Dedifferentiated amniotic fluid mesenchymal stem cell (primary cell): Measurements from ENCODE around the gene SSR3.
"Not testable (repeated sequence)": the region's sequence is repeated elsewhere in the genome, so short reads cannot be mapped to it uniquely, and the experiment has no call there.

ENCODE experiments used
- DNase-seq: peaks from one replicate; pipeline ENCODE4 v3.0.0-alpha.2; 2016; ENCODE audit errors: extremely low spot score

SSR3 gene

DNA sequence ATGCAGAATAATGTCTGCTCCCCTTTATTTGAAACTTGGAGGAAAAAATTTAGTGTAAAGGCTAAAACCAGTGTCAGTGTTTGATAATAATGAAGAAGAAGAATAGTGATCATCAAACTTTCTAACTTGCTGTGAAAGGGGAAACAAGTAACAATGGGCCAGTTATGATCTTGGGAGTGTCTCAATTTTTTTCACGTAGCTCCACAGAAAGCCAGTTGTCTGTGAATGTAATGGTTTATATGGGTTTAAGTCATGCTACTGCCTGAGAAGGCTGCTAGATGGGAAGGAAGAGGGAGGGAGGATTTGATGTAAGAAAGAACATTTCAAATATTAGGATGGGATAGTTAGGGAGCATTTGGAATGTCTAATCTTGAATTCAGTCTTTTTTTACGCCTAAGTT is 21.1 kb upstream of the SSR3 start:
- no peak for DNase-seq

DNA sequence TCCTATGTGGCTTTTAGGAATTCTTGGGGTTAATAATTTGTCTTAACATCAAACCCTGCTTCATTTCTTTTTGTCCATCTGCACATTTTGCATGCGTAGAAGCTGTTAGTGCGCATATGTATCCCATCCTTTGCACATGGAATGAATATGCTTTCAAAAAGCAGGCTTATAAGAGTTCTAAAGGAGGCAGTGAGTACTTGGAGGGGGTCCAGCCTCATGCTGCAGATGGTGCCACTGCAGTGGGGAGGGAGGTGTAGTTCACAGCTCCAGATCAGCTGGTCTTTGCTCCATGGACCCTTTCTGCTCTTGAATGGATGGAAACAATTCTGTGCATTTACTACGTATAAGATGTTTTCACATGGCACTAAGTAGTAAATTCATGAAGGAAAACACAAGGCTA is 20.7 kb upstream of the SSR3 start:
- DNase-seq: no peak

DNA sequence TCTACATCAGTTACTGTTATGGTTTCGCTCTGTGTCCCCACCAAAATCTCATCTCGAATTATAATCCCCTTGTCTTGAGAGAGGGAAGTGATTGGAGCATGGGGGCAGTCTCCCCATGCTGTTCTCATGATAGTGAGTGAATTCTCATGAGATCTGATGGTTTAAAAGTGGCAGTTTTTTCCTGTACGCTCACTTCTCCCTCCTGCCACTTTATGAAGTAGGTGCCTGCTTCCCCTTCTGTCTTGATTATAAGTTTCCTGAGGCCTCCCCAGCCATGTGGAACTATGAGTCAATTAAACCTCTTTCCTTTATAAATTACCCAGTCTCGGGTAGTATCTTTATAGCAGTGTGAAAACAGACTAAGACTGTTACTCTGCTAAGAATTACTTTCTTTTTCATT is 15.0 kb upstream of the SSR3 start:
- not testable (repeated sequence) for DNase-seq

DNA sequence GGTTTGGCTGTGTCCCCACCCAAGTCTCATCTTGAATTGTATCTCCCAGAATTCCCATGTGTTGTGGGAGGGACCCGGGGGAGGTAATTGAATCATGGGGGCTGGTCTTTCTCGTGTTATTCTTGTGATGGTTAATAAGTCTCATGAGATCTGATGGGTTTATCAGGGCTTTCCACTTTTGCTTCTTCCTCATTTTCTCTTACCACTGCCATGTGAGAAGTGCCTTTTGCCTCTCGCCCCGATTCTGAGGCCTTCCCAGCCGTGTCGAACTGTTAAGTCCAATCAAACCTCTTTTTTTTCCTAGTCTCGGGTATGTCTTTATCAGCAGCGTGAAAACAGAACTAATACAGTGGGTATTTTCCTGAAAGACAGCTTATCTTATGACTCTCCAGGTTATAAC is 14.1 kb upstream of the SSR3 start:
- not testable (repeated sequence) for DNase-seq

DNA sequence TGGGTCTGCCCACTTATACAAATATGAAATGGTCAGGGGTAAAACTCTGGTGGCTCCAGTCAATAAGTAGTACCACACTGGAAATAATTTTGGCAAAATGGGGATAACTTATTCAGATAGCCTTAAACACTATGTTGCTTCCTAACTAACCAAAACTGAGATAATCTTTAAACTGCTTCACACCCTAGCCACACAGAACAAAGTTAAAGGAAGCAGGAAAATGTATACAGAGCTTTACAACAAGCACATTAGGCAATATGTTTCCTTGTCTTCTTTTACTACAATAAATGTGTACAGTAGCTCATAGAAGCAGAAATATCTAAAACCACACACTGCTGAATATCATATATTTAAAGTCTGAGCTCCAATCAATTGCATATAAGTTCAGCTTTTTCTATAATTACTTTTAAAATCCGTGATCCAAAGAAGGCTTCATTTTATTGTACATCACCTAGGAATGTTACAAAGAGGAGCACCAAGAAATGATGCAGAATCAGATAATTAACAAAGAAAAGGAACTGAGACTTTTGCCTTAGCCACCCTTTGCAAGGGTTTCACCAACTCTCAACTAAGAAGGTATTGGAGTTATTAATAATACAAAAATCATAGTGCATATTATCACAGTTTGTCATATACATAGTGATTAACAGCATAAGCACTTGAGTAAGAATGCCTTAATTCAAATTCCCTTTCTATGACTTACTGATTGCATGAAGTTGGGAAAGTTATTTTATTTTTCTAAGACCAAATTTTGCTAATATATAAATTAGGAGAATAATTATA is 9.2 kb upstream of the SSR3 start:
- no peak for DNase-seq

DNA sequence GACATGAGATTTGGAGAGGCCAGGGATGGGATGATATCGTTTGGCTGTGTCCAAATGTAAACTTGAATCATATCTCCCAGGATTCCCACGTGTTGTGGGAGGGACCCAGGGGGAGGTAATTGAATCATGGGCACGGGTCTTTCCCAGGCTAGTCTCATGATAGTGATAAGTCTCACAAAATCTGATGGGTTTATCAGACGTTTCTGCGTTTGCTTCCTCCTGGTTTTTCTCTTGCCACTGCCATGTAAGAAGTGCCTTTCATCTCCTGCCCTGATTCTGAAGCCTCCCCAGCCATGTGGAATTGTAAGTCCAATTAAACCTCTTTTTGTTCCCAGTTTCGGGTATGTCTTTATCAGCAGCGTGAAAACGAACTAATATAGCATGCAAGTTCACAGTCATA is 7.6 kb upstream of the SSR3 start:
- not testable (repeated sequence) for DNase-seq

DNA sequence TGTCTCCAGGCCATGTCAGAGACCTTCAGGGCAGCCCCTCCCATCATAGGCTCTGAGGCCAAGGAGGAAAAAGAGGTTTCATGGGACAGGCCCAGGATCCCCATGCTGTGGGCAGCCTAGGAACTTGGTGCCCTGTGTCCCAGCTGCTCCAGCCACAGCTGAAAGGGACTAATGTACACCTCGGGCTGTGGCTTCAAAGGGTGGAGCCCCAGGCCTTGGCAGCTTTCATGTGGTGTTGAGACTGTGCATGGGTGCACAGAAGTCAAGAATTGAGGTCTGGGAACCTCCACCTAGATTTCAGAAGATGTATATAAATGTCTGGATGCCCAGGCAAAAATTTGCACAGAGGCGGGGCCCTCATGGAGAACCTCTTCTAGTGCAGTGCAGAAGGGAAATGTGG is 6.6 kb upstream of the SSR3 start:
- no peak for DNase-seq

DNA sequence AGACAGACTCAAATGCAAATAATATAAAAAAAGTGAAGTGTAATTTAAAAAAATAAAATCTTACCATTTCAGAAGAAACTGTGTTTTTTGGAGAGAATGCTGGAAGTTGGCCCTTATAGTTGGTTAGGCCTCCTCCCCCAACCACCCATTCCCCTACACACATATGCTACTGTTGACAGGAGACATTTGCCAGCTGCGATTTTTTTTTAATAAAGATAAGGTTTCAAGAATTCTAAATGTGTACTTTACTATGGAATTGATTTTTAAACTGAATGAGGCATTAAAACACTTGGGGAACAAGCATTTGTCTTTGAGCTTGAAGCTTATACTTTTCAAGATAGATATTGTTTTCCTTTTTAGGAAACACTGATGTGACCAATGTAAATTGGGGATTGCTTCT is 4.4 kb upstream of the SSR3 start:
- no peak for DNase-seq

DNA sequence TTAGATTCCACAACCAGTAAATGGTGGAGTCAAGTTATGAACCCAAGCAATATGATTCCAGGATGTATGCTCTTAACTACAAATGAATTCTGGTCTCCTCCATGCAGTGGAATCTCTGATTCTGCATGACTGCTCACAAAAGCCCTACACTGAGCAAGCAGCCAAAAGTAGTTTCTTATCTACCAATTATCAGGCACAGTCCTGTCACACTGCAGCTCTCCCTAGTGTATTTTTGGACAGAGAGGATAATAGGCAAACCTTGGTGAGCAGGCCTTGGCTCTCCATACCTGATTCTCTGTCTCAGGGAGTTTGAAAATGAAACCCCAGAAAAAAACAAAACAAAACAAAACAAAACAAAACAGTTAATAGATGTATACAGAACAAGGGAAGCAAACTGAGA is 3.5 kb upstream of the SSR3 start:
- DNase-seq: no peak

DNA sequence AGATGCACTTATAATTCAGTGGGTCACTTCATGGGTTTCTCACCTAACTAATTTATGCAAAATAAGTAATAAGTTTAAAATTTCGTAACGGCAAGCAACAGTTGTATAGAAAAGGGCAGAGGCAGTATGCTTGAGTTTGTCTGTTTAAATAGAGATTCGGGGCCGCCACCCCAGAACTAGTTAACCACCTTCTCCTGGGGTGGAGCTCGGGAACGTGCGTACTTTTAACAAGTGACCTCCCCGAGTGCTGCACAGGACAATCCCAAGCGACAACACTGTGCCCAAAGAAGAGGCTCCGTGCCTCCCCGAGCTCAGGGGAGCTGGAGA is 439 bp downstream of the SSR3 start:
- no peak for DNase-seq

DNA sequence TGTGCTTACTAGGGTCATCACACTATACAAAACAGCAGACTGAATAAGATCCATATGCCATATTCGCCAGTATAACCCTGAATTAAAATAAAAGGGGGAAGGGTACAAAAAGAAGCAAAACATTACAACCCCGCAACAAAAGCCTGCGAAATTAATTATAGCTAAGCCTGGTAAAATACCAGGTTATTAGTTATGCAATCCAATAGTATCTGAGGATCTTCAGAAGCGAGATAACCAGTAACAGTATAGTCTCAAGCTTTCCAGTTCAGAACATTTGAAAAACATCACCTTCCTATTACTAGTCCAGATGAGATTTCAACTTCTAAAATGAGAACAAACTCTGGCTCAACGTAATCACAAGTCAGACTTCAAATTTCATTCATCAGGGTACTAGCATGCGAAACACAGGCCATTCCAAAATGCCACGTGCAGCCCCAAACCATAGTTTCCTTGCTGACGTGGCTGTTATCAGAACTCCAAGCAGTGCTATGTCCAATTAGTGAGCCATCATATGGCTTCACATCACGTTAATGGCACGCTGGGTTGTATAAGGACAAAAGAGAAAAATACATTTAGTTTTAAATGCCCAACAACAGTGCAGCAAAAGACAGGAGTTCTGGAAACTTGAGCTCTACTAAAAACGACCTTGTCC is 1.1 kb downstream of the SSR3 start:
- peak; percentile 76 for DNase-seq

DNA sequence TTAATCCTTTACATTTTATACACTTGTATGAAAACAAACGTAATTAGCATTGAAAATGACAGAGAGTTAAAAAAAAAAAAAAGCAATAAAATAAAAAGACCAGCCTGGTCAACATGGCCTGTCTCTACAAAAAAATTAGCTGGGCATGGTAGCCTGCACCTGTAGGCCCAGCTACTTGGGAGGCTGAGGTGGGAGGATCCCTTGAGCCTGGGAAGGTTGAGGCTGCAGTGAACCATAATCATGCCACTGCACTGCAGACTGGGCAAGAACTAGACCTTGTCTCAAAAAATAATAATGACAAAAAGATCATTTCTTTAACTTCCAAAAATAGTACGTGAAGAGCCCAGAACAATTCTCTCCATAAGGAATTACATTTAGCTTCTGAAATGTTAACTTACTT is 1.9 kb downstream of the SSR3 start:
- no peak for DNase-seq

DNA sequence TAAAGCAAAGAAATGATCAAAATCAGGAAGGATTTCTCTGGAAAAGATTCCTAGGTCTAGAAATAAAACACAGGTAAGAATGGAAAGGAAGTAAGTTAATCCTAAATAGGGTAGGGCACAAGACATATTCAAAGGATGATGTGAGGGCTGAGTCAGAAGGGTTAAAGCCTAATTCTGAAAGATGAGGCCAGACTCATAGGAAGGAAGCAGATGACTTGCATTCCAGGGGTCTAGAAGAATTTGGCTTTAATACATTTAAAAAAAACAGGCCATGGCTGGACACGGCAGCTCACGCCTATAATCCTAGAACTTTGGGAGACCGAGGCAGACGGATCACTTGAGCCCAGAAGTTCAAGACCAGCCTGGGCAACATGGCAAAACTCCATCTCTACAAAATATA is 3.2 kb downstream of the SSR3 start:
- DNase-seq: peak; percentile 79

DNA sequence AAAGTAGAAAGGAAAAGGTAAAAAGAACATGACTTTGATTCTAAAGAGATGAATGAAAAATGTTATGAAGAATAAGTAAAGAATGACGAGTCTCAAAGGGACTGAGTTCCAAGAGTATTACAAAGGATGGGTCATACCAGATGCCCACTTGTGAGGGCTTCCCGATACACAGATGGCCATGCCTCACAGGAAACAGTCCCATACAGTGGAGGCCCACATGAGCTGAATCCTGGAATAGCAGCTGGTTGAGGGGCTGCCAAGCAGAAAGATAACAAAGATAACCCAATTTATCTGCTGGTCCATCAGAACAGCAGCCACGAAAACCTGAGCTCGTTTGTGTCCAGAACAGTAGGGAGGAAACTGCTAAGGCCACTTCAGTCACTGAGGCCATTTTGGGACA is 3.7 kb downstream of the SSR3 start:
- DNase-seq: no peak

DNA sequence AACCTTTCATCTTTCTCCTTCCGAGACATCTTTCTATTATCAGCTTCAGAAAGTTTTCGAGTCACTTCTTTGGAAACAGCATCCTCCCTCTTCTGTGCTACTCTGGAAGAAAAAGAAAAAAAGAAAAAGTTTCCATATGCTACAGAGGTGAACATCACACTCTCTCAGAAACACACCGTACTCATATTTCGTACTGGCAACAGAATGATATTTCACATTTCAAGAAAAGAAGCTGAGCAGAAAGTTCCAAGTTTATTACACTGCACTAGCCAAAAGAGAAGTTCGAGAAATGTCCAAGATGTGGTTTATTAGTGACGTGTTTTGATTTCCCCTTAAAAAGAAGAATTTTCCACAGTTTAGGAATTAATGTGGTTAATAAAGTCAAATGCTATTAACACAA is 6.0 kb downstream of the SSR3 start:
- DNase-seq: no peak

DNA sequence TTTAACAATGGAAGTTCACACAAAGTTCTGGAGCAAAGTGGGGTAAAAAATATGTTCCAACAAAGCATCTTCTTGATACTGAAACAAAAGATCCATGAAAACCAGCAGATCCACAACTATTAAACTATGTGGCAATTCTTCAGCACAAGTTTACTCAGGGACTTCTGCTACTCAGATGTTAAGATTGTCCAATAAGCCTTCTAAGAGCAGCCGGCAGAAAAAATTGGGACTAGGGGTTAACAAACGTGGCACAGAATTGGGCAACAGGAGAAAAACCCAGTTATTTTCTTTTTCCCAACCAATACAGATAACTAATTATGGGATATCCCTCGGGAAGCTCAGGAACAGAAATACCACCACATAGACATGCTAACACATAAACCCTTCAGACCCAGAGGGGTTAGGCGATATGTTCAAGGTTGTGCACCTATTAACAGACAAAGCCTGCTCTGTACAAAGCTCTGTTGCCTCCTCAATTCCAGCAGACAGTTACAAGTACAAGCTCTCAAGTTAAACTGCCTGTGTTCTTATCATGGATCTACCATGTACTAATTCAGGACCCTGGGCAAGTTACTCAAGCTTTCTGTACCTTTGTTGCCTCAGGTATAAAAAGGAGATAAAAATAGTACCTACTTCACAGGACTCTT is 6.8 kb downstream of the SSR3 start:
- DNase-seq: no peak

DNA sequence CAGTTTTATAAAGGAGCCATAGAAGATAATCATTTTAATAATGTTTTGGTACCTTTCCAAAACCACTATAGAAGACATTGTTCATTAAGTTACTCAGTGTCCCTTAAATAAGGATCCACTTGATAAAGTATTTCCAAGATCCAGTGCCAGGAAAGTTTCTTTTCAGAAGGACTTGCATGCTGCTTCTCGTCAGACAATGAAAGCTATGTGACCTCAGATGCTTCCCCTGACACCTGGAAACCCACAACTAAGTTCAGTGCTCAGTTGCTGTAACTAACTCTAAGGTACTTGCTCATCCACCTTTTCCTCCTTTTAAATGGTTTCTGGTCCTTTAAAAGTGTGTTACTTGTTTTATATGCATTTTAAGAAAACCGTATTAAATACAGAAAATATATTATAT is 7.3 kb downstream of the SSR3 start:
- DNase-seq: no peak

DNA sequence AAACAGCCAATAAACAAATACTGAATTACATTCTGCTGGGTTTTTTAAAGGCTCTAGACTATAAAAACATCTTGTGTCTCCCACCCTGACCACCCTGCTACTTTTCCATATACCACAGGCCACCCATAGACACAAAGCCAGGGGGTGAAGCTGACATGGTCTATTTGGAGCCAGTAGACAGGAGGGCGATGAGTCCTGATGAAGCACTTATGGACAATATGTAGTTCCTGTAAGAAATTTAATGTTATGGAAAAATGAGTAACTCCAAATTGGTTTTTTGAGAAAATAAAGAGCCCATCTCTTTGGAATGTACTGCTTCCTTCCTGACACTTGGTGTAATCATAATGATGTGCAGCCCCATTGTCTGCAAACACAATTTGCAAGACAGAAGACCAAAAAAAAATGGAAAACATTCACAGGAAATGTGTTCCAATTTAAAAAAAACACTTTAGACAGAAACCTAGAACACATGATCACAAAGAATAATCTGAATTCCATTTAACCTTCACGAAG is 11.8 kb downstream of the SSR3 start:
- DNase-seq: no peak

DNA sequence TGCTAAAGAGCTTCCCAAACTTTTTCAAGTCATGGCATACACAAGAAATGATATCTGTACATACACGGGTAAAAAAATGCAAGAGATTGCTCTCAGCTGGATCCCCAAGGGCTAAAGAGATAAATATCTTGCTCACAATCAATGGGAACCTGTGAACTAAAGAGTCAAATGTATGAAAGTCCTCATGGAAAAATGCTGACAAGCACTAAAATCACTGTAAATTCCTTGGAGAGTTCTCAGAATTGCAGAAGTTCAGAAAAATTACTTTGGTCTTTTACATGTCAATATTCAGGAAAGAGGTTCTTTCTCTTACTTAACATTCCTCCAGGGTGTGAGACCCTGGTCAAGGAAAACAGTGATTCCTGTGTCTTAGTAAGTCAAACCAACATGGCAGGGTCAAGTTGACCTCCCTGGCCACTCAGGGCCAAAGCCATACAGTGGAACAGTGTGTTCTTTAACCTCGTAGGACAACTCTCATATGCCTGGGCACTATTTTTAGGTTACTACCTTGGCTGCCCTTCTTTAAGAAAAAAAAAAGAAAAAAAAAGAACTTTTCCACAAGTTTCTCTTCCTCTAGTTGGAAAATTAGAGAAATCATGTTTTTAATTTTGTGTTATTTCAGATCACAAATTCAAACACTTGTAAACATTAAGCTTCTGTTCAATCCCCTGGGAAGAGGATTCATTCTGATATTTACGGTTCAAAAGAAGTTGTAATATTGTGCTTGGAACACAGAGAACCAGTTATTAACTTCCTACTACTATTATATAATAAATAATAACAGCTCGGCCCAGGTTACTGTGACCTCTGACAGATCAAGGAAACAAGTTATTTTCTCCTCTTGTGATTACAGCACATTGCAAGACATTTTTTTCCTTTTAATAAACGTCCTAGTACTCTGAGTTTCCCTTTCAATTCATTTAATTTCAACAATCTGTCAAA is 12.5 kb downstream of the SSR3 start:
- DNase-seq: no peak

DNA sequence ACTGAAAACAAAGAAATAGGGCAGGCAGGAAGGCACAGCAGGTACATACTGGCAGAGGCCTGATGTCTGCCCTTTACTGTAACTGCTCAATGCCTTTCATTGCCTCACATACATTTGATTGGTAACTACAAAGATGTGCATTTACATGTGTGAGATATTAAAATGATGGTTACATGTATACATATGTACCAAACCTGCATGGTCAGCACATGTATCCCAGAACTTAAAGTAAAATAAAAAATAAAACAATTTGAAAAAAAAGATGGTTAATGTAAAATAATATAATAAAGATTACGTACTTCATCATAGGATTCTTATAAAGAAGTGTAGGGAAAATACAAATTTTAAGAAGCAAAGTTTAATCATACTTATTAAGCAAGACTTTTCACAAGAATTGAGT is 15.1 kb downstream of the SSR3 start:
- no peak for DNase-seq

DNA sequence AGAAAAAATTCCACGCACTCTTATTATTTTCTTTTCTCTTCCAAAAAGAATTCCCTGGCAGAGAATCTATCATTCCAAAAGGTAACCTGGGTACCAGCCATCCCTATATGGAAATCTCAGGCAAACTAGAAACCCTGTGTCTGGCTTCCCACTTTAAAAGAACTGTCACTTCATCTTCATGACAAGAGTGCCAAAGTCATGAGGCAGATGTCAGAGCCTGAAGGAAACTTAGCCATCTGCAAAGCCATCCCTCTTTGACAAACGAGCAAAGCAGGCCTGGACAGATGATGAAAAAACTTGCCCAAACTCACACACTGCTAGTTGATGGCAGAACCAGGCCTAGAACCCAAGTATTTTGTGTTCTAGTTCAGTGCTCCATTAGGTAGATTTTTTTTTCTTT is 15.9 kb downstream of the SSR3 start:
- DNase-seq: no peak
